ENCODE results near the gene C4BPA.

- TF ChIP-seq SRF (IDR thresholded peaks at IDR 0.05; ENCODE audit: low read depth, low read length), result no peak
- TF ChIP-seq POLR2A (IDR thresholded peaks at IDR 0.05; ENCODE audit: control extremely low read depth in 1 of 2, low read depth in 2 of 2, low read length in 2 of 2), result no peak
- no peak for TF ChIP-seq CTCF (IDR thresholded peaks at IDR 0.05; ENCODE audit: control extremely low read depth in 1 of 3, insufficient read depth in 1 of 3, low read depth in 1 of 3, low read length in 3 of 3)
- no peak for TF ChIP-seq GABPA (IDR thresholded peaks at IDR 0.05; ENCODE audit: borderline replicate concordance, insufficient read depth, low read length)
- TF ChIP-seq TAF1 (IDR thresholded peaks at IDR 0.05; ENCODE audit: low read depth, low read length), result no peak
- TF ChIP-seq RAD21 (IDR thresholded peaks at IDR 0.05 in 1 of 2, conservative IDR thresholded peaks at IDR 0.05 in 1 of 2; ENCODE audit: low read depth in 2 of 2, low read length in 2 of 2), result no peak
- no peak for TF ChIP-seq CEBPB (IDR thresholded peaks at IDR 0.05; ENCODE audit: low read depth, low read length)
- no peak for TF ChIP-seq EP300 (IDR thresholded peaks at IDR 0.05; ENCODE audit: borderline replicate concordance in 1 of 2, low read depth in 2 of 2, low read length in 2 of 2)
Observed at GRCh38 chr1:207191061-207191460, 87.0 kb downstream of the C4BPA start.
